Ishikawa (cell line): ENCODE measurements around the gene MAIP1.

Source experiments
- CEBPB ChIP-seq: IDR thresholded peaks from 2 replicates; pipeline ENCODE4 v1.6.1; 2012
- CREB1 ChIP-seq: IDR thresholded peaks from 2 replicates; pipeline ENCODE4 v1.6.1; 2012; ENCODE audit warnings: low read depth
- EGR1 ChIP-seq: IDR thresholded peaks from 2 replicates; pipeline ENCODE4 v1.6.1; 2012
- EP300 ChIP-seq: IDR thresholded peaks from 2 replicates; pipeline ENCODE4 v1.6.1; 2012; ENCODE audit warnings: borderline replicate concordance
- FOXM1 ChIP-seq: IDR thresholded peaks from 2 replicates; pipeline ENCODE4 v1.6.1; 2012; ENCODE audit warnings: low read depth, borderline replicate concordance
- NFIC ChIP-seq: IDR thresholded peaks from 2 replicates; pipeline ENCODE4 v1.6.1; 2012
- RAD21 ChIP-seq: IDR thresholded peaks from 2 replicates; pipeline ENCODE4 v1.6.1; 2012; ENCODE audit warnings: low read depth
- REST ChIP-seq: IDR thresholded peaks from 2 replicates; pipeline ENCODE4 v1.6.1; 2012; ENCODE audit warnings: low read depth, mild to moderate bottlenecking
- TAF1 ChIP-seq: IDR thresholded peaks from 2 replicates; pipeline ENCODE4 v1.6.1; 2012; ENCODE audit warnings: low read depth, mild to moderate bottlenecking
- TCF12 ChIP-seq: IDR thresholded peaks from 2 replicates; pipeline ENCODE4 v1.6.1; 2012; ENCODE audit warnings: low read depth
- TEAD4 ChIP-seq: IDR thresholded peaks from 2 replicates; pipeline ENCODE4 v1.6.1; 2012
- USF1 ChIP-seq: IDR thresholded peaks from 2 replicates; pipeline ENCODE4 v1.6.1; 2012
- YY1 ChIP-seq: IDR thresholded peaks from 2 replicates; pipeline ENCODE4 v1.6.1; 2012; ENCODE audit warnings: low read depth
- ZBTB7A ChIP-seq: IDR thresholded peaks from 2 replicates; pipeline ENCODE4 v1.6.1; 2012; ENCODE audit warnings: low read depth
- TF ChIP-seq, protein P1 (sequence below): IDR thresholded peaks from 2 replicates; pipeline ENCODE4 v1.6.1; 2012

MAIP1 gene

GRCh38 chr2:199933466-199933865 lies 21.9 kb upstream of the MAIP1 start:
- no peak for TF ChIP-seq TAF1
- TF ChIP-seq CREB1, result no peak
- no peak for TF ChIP-seq FOXM1
- TF ChIP-seq CEBPB, result no peak
- no peak for TF ChIP-seq TEAD4
- TF ChIP-seq TCF12, result no peak
- TF ChIP-seq RAD21, result no peak
- TF ChIP-seq USF1, result no peak
- TF ChIP-seq REST, result no peak
- no peak for TF ChIP-seq NFIC
- no peak for TF ChIP-seq EGR1
- TF ChIP-seq EP300, result no peak
- no peak for TF ChIP-seq ZBTB7A
- TF ChIP-seq, protein P1, sequence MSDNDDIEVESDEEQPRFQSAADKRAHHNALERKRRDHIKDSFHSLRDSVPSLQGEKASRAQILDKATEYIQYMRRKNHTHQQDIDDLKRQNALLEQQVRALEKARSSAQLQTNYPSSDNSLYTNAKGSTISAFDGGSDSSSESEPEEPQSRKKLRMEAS, result no peak
- no peak for TF ChIP-seq YY1

DNA sequence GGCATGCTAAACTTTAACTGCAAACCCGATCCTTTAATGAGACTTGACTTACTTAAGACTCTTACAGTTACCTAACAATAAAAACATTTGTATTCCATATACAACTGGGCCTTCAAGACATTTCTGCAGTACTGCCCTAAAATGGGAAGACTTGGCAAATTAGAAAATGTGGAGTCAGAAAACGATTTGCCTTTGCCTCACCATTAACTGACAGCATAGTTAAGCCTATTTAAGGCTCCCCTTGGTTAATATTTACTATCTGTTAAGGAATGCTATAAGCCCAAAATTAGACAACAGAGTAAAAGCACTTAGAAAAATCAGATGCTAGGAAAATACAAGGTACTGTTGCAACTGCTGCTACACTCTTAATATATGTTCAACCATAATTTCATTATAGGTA lies 18.8 kb upstream of the MAIP1 start:
- TF ChIP-seq RAD21 (no peak), USF1 (no peak), TAF1 (no peak), REST (no peak), NFIC (no peak), FOXM1 (no peak), EP300 (no peak)

- TF ChIP-seq FOXM1 (no peak), RAD21 (no peak; the same call in 1 of the 2 replicates), ZBTB7A (no peak), REST (no peak), CEBPB (no peak), TEAD4 (no peak), EGR1 (no peak)
Measured at GRCh38 chr2:199940373-199940772, 15.0 kb upstream of the MAIP1 start.

DNA sequence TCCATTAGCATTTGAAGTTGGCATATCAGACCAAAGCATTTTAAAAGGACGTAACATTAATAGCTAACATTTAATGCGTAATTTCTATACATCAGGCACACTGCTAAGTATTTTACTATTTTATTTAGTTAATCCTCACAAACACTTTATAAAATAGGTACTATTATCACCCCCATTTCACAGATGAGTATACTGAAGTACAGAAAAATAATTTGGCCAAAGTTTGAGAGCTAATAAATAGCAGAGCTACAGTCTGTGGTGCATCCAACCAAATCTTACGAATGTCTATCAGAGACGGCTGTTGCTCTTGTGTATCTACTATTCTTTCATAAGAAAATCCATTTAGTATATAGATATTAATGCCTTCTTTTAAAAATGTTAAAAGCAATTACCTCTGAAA lies 12.0 kb upstream of the MAIP1 start:
- TF ChIP-seq CEBPB (no peak), TEAD4 (no peak), TAF1 (no peak), TCF12 (no peak), USF1 (no peak), FOXM1 (no peak), RAD21 (no peak), REST (no peak), NFIC (no peak), CREB1 (no peak), ZBTB7A (no peak), YY1 (no peak), EGR1 (no peak), EP300 (no peak)
- TF ChIP-seq, protein P1, result no peak
